Lower lobe of right lung (tissue), 2 donors: Measurements from ENCODE around the gene MYRF. TPM values are rescaled to one million over a fixed set of nuclear protein-coding genes. Genes with fewer than 3 reads are reported as not detected.
A peak's percentile ranks its signal among the peaks of the same experiment; 100 is the strongest.

Source experiments
- ATAC-seq, 2 donors: fragments of 200-7000 bp; cut with Tn5 transposase; one replicate each; pipeline ENCODE4 v1.9.1; 2020 to 2022; ENCODE audit warnings: mild to moderate bottlenecking in 2 of 2, moderate library complexity in 2 of 2
- DNase-seq: peaks from one replicate; pipeline ENCODE4 v3.0.0-alpha.2; 2020
- H3K27ac ChIP-seq: fragments of 200-600 bp; one replicate; pipeline ENCODE4 v1.8.0; 2022
- H3K27me3 ChIP-seq: fragments of 200-600 bp; one replicate; pipeline ENCODE4 v1.8.0; 2022; ENCODE audit warnings: low read depth
- H3K36me3 ChIP-seq: fragments of 200-600 bp; one replicate; pipeline ENCODE4 v1.8.0; 2022; ENCODE audit warnings: mild to moderate bottlenecking
- H3K4me1 ChIP-seq: fragments of 200-600 bp; one replicate; pipeline ENCODE4 v1.8.0; 2022
- H3K4me3 ChIP-seq: fragments of 200-600 bp; one replicate; pipeline ENCODE4 v1.8.0; 2022; ENCODE audit warnings: mild to moderate bottlenecking
- H3K9me3 ChIP-seq: fragments of 200-600 bp; one replicate; pipeline ENCODE4 v1.8.0; 2022
- intact Hi-C: fragments of 100-400 bp; cut with DNase I; formaldehyde crosslinking; loops from one replicate; pipeline ENCODE4 v1.11.0; 2022
- total RNA-seq: library from RNA; stranded (reverse); fragmentation: NEBNext Ultra II Directional; extraction: Animal tissue kit (Norgen Biotek cat#: 25700); gene quantifications from one replicate; pipeline ENCODE4 v1.2.1, GENCODE V29; 2021
- TF ChIP-seq, protein P1 (sequence below): fragments of 200-600 bp; IDR thresholded peaks from one replicate; pipeline ENCODE4 v1.8.0; 2022; ENCODE audit warnings: antibody characterized with exemption, mild to moderate bottlenecking
- donor health status: DM: no; HTN: yes; CAD: no; lungs with severe emphysema.

Gene MYRF
- total RNA-seq, 1 donor from 2014 or later: 37.9 TPM

DNA sequence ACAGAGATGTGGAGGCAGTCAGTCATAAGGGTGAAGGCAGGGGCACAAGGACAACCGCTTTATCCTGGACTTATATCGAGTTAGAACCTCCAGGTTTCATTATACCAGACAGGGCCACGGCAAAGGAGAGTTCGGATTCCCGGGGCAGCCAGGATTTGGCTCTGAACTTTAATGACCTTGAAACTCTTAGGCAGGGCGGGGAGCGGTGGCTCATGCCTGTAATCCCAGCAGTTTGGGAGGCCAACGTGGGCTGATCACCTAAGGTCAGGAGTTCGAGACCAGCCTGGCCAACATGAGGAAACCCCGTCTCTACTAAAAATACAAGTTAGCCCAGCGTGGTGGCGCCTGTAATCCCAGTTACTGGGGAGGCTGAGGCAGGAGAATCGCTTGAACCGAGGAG, 1.1 kb upstream of the MYRF start:
- intact Hi-C loops: no loop called here
- DNase-seq (no peak), ATAC-seq (no peak)
- Histone ChIP-seq H3K4me3 (no peak overlapping the region), H3K4me1 (peaks cover 7% of the 10 kb centered on the region), H3K9me3 (no peaks in the 10 kb centered on the region), H3K36me3 (no peaks in the 10 kb centered on the region), H3K27me3 (peaks cover 29% of the 10 kb centered on the region), H3K27ac (no peak overlapping the region)
- TF ChIP-seq, protein P1, sequence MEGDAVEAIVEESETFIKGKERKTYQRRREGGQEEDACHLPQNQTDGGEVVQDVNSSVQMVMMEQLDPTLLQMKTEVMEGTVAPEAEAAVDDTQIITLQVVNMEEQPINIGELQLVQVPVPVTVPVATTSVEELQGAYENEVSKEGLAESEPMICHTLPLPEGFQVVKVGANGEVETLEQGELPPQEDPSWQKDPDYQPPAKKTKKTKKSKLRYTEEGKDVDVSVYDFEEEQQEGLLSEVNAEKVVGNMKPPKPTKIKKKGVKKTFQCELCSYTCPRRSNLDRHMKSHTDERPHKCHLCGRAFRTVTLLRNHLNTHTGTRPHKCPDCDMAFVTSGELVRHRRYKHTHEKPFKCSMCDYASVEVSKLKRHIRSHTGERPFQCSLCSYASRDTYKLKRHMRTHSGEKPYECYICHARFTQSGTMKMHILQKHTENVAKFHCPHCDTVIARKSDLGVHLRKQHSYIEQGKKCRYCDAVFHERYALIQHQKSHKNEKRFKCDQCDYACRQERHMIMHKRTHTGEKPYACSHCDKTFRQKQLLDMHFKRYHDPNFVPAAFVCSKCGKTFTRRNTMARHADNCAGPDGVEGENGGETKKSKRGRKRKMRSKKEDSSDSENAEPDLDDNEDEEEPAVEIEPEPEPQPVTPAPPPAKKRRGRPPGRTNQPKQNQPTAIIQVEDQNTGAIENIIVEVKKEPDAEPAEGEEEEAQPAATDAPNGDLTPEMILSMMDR: no peak

DNA sequence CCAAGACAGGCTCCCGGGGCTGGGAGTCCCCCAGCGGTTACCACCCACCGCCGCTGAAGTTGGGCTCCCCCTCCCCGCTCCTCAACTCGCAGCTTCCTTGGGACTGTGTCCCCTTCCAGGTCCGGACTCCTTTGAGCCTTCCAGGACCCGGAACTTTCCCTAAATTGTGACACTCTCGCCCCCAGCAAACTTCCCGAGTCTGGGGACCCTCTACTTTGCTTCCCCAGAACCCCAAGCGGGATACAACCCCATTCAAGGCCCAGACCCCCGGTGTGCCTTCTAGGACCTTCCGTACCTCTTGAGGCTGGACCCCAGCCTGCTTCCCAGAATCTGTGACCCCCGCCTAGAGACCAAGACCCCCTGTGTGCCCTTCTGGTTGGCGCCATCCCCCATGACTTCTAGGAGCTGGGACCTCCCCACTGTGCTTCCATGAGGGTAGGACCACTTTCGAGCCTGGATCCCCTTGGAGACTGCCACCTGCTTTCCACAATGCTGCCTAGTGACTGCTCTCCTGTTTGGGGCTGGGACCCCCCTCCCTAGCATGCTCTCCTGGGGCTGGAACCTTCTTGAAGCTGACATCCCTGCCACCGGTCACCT, 587 bp downstream of the MYRF start:
- Histone ChIP-seq H3K4me3 (peak overlapping the region; percentile 49), H3K9me3 (no peaks in the 10 kb centered on the region), H3K27me3 (peaks cover 29% of the 10 kb centered on the region), H3K27ac (peak overlapping the region; percentile 34), H3K4me1 (peaks cover under 1% of the 10 kb centered on the region), H3K36me3 (no peaks in the 10 kb centered on the region)
- TF ChIP-seq, protein P1: no peak
- DNase-seq (no peak), ATAC-seq (no peak)
- intact Hi-C loops: no loop called here

DNA sequence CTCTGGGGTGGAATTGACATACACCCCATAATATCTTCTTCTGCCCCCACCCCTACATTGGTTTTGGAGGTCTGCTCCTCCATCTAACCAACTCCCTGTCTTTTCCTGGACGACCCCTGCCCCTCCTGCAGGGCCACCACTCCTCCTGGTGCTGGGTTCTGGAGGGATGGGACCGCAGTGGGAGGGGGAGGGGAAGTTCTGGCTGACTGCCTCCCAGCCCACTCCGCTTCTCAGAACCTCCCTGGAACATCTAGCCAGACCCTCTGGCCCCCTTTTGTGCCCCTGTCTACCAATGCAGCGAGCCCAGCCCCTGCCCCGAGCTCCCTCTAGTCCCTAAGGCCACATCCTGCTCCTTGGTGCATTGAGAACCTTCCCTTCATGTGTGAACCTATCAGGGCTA, 1.2 kb downstream of the MYRF start:
- no peaks in the 10 kb centered on the region for H3K4me1 ChIP-seq
- intact Hi-C loops: no loop called here
- DNase-seq (no peak), ATAC-seq (no peak)
- peak overlapping the region; percentile 67 for H3K27ac ChIP-seq
- H3K36me3 ChIP-seq: no peaks in the 10 kb centered on the region
- TF ChIP-seq, protein P1: no peak
- H3K4me3 ChIP-seq: peak overlapping the region; percentile 49
- H3K27me3 ChIP-seq: peaks cover 28% of the 10 kb centered on the region
- no peaks in the 10 kb centered on the region for H3K9me3 ChIP-seq

DNA sequence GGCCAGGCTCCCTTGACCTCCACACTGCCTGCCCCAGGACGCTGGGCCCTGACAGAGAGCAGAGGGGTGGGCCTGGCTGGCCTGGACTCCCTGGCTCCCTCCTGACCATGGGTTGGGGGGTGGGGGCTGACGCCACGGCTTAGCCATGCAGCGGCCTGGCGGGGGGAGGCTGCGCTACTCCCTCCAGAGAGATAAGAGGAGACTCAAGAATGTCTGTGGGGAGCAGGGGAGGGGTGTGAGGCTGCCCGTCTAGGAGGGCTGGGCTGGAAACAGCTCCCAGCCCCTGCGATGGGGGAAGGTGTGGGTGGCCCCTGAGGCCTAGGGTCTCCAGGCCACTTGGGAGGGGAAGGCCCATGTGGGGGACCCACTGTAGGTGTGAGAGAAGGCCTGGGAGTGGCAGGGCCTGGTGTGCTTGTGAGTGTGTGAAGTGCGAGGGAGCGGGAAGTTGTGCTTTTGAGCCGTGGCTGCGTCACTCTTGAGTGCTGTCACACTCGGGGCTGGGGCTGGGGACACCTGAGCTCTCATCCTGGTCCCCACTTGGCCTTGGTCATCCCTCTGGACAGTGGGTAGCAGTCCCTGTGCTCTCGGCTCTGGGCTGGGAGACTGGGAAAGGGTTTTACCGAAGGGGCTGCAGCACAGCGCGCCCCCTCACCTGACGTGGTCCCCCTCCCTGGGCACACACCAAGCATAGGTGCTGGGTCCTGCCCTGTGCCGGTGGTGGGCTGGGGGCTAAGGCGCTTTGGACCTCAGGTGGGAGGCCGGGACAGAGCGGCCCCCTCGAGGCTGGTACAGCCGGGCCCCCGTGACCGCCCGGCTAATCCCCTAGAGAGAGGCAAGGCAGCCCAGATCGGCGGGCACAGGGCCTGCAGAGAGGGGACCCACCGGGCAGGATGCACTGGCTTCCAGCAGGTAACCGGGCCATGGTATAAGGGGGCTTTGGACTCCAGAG, 2.4 kb downstream of the MYRF start:
- intact Hi-C loops: no loop called here
- DNase-seq: peak; percentile 67

DNA sequence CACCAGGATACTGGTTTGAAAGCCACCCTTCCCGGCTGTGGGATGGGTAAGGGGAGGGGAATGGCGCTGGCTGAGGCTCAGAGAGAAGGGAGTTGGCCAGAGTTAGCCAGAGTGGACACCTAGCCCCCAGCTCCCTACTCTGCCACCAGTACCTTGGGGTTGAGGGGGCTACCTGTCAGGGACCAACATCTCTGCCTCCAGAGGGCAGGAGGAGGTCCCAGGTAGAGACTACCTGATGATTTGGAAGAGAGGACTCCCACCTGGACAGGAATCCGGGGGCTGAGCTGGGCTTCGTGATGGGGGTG, 3.7 kb downstream of the MYRF start:
- TF ChIP-seq, protein P1: no peak
- no peak overlapping the region for H3K4me3 ChIP-seq

More for the DNA sequence above, 2.4 kb downstream of the MYRF start:
- no peaks in the 10 kb centered on the region for H3K9me3 ChIP-seq
- H3K27me3 ChIP-seq: peaks cover 21% of the 10 kb centered on the region
- H3K4me1 ChIP-seq: no peaks in the 10 kb centered on the region
- H3K27ac ChIP-seq: peak overlapping the region; percentile 67
- ATAC-seq: peak; percentile 54 to 79
- TF ChIP-seq, protein P1: no peak
- no peaks in the 10 kb centered on the region for H3K36me3 ChIP-seq
- no peak overlapping the region for H3K4me3 ChIP-seq

More for the DNA sequence above, 3.7 kb downstream of the MYRF start:
- Histone ChIP-seq H3K9me3 (no peaks in the 10 kb centered on the region), H3K27ac (no peak overlapping the region), H3K4me1 (no peaks in the 10 kb centered on the region), H3K27me3 (peaks cover 19% of the 10 kb centered on the region), H3K36me3 (no peaks in the 10 kb centered on the region)
- no peak for ATAC-seq
- intact Hi-C loops: no loop called here
- DNase-seq: no peak
